Tibial nerve (tissue), 3 donors: ENCODE measurements around the gene FRMD4A.

ENCODE experiments used
- POLR2A ChIP-seq, 2 donors: fragments of 450-650 bp; IDR thresholded peaks; one replicate each; pipeline ENCODE4 v1.6.1; 2017; ENCODE audit warnings: antibody characterized with exemption in 2 of 2, mild to moderate bottlenecking in 2 of 2, moderate library complexity in 2 of 2
- TF ChIP-seq, protein P1 (sequence below), 5 experiments: fragments of 200-600 bp in 3 of 5; fragments of 450-650 bp in 2 of 5; sonication (generic) in 3 of 5; IDR thresholded peaks; one replicate each; pipeline ENCODE4 v1.5.1; 2016 to 2019; ENCODE audit warnings: antibody characterized with exemption in 5 of 5, mild to moderate bottlenecking in 3 of 5, moderate library complexity in 2 of 5

DNA sequence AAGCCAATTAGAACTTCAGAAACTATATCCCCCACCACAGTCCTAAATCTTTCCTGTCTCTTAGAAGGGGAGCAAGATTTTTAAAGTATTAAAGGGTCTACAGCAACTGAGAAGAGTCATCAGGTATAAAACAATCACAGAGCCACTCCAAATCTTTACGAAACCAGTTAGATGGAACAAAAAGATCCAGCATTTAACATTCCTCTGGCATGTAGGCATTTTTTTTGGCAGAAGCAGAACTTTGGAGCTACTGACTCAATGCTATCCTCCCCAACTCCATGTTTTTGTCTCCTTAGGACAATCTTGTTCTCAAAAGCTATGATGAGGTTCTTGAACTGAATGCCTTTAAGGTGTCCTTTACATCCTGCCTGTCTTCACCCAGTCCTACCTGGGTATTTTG, 410.7 kb downstream of the FRMD4A start:
- TF ChIP-seq, protein P1, sequence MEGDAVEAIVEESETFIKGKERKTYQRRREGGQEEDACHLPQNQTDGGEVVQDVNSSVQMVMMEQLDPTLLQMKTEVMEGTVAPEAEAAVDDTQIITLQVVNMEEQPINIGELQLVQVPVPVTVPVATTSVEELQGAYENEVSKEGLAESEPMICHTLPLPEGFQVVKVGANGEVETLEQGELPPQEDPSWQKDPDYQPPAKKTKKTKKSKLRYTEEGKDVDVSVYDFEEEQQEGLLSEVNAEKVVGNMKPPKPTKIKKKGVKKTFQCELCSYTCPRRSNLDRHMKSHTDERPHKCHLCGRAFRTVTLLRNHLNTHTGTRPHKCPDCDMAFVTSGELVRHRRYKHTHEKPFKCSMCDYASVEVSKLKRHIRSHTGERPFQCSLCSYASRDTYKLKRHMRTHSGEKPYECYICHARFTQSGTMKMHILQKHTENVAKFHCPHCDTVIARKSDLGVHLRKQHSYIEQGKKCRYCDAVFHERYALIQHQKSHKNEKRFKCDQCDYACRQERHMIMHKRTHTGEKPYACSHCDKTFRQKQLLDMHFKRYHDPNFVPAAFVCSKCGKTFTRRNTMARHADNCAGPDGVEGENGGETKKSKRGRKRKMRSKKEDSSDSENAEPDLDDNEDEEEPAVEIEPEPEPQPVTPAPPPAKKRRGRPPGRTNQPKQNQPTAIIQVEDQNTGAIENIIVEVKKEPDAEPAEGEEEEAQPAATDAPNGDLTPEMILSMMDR (IDR thresholded peaks at IDR 0.05), result no peak
- no peak for TF ChIP-seq POLR2A (IDR thresholded peaks at IDR 0.05)
